OCI-M1 (cell line): Measurements from ENCODE around the gene GRIK4.
"Not testable (repeated sequence)": the region's sequence is repeated elsewhere in the genome, so short reads cannot be mapped to it uniquely, and the experiment has no call there.

Experiments
- DNase-seq: peaks from one replicate; lab custom pipeline; 2025; lab: John Stamatoyannopoulos, UW

GRIK4 gene

GRCh38 chr11:120577041-120577440, 65.5 kb downstream of the GRIK4 start:
- no peak for DNase-seq

GRCh38 chr11:120577624-120578363, 66.2 kb downstream of the GRIK4 start:
- DNase-seq = no peak

- DNase-seq = no peak
These were observed 67.1 kb downstream of the GRIK4 start for GRCh38 chr11:120578596-120579154.

GRCh38 chr11:120579611-120580031, 68.1 kb downstream of the GRIK4 start:
- DNase-seq = no peak

GRCh38 chr11:120581313-120581712, 69.8 kb downstream of the GRIK4 start:
- DNase-seq = no peak

GRCh38 chr11:120582535-120582934, 71.0 kb downstream of the GRIK4 start:
- not testable (repeated sequence) for DNase-seq

GRCh38 chr11:120586072-120586471, 74.5 kb downstream of the GRIK4 start:
- no peak for DNase-seq

- no peak for DNase-seq
These were observed 75.2 kb downstream of the GRIK4 start for GRCh38 chr11:120586728-120587127.

GRCh38 chr11:120587299-120587698, 75.8 kb downstream of the GRIK4 start:
- no peak for DNase-seq

- DNase-seq = no peak
These were observed 77.8 kb downstream of the GRIK4 start for GRCh38 chr11:120589376-120589775.

- no peak for DNase-seq
These were observed 78.9 kb downstream of the GRIK4 start for GRCh38 chr11:120590472-120590871.

GRCh38 chr11:120594746-120595145, 83.2 kb downstream of the GRIK4 start:
- no peak for DNase-seq

- DNase-seq = no peak
These were observed 84.0 kb downstream of the GRIK4 start for GRCh38 chr11:120595557-120595956.

GRCh38 chr11:120597250-120598215, 86.0 kb downstream of the GRIK4 start:
- no peak for DNase-seq

GRCh38 chr11:120598517-120599257, 87.1 kb downstream of the GRIK4 start:
- DNase-seq = peak; percentile 91

- no peak for DNase-seq
These were observed 88.4 kb downstream of the GRIK4 start for GRCh38 chr11:120599816-120600420.

GRCh38 chr11:120601536-120601935, 90.0 kb downstream of the GRIK4 start:
- no peak for DNase-seq

- DNase-seq = no peak
These were observed 91.5 kb downstream of the GRIK4 start for GRCh38 chr11:120603071-120603470.

GRCh38 chr11:120605469-120605868, 93.9 kb downstream of the GRIK4 start:
- no peak for DNase-seq

GRCh38 chr11:120606211-120607010, 94.9 kb downstream of the GRIK4 start:
- peak; percentile 8 for DNase-seq

- no peak for DNase-seq
These were observed 96.5 kb downstream of the GRIK4 start for GRCh38 chr11:120608061-120608460.
